ENCODE data around the gene SLC38A9.

SLC38A9 gene

DNA sequence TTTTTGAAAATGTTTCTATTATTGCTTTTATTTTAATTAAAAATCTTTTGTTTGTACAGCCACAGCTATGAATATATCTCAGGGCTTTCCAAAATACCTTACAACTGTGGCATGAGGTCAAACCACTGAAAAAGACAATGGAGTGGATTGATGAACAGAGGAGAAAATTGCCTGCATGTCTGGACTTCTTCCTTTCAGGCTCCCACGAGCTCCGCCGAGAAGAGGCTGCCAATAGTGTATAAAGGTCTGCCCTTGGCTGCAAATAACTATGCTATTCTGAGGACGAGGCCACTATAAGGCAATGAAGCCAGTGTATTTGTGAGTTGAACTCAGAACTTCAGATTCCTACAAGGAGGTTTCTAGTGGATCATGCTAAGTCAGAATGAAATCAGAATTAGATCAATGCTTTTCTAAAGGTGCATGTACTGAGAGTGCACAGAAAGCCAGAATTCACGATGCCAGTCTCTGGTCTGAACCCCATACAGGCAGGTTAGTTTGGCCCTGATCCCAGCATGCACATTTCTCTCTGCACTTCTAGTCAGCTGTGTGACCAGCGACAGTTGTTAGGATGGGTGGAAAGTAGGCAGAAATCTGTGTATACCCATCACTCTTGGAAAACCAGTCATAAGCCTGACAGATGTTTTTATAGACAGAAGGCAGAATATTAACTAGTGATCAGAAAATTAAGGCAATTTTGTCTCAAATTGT is 134.6 kb downstream of the SLC38A9 start:
- no peak for DNase-seq

DNA sequence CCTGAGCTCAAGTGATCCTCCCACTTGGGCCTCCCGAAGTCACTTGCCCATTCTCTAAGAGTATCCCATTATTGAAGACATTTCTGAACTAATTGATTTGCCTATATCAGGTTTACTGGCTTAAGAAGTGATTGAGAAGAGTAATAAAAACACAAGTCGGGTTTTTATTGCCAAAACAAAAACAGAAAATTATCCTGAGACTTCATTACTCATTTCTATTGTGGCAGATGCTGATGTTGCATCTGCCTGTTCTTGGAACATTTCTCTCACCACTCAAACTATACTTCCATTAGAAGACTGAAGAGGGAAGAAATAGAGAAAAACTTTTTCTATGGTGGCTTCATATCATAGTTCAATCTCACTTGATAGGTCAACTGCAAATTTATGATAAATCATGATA is 135.5 kb downstream of the SLC38A9 start:
- DNase-seq = no peak

Data from AML-193 (cell line).